ENCODE results near the gene ANXA10.

- no peak for TF ChIP-seq EZH2 (IDR thresholded peaks at IDR 0.05; ENCODE audit: insufficient read depth, poor library complexity, severe bottlenecking)
- no peak for TF ChIP-seq EZH2phosphoT487 (IDR thresholded peaks at IDR 0.05; ENCODE audit: insufficient read depth, low read depth)
Observed at GRCh38 chr4:168197926-168198325, 105.6 kb downstream of the ANXA10 start.
